ENCODE results near the gene PLCH1.

DNA sequence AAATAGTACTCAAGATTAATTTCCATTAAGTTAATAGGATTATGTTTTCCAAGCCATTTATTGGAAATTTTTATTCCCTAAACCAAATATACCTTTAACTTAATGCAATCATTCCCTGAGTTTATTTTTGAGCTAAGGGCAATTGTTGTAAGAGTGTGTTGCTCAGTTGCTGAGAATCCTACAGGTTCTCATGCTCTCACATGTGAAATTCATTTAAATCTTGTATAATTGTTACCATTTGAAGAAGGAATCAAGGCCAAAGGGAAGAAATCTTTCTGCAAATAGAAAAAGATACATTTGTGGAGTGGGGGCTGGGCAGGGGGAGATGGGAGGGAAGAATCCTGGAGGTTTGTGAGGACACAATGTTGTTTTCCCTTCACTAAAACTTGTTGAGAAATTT lies 248.7 kb downstream of the PLCH1 start:
- no peak for TF ChIP-seq POLR2A (IDR thresholded peaks at IDR 0.05)
- no peak for TF ChIP-seq CTCF (IDR thresholded peaks at IDR 0.05)
